Stimulated activated CD8-positive, alpha-beta memory T cell treated with anti-CD3 and anti-CD28 coated beads, Interleukin-15, amount 100 ng/mL, for 4 hours (primary cell): ENCODE data around the gene MC5R.
"Not testable (repeated sequence)": the region's sequence is repeated elsewhere in the genome, so short reads cannot be mapped to it uniquely, and the experiment has no call there.

Experiments
- DNase-seq, 2 donors: peaks; one replicate each; pipeline ENCODE4 v3.0.0-alpha.2; 2020; ENCODE audit warnings: low read depth in 2 of 2

The MC5R gene

GRCh38 chr18:13849791-13850190, 25.8 kb downstream of the MC5R start:
- DNase-seq, result no peak

- not testable (repeated sequence) for DNase-seq
These were observed 38.9 kb downstream of the MC5R start for GRCh38 chr18:13862898-13863297.

DNA sequence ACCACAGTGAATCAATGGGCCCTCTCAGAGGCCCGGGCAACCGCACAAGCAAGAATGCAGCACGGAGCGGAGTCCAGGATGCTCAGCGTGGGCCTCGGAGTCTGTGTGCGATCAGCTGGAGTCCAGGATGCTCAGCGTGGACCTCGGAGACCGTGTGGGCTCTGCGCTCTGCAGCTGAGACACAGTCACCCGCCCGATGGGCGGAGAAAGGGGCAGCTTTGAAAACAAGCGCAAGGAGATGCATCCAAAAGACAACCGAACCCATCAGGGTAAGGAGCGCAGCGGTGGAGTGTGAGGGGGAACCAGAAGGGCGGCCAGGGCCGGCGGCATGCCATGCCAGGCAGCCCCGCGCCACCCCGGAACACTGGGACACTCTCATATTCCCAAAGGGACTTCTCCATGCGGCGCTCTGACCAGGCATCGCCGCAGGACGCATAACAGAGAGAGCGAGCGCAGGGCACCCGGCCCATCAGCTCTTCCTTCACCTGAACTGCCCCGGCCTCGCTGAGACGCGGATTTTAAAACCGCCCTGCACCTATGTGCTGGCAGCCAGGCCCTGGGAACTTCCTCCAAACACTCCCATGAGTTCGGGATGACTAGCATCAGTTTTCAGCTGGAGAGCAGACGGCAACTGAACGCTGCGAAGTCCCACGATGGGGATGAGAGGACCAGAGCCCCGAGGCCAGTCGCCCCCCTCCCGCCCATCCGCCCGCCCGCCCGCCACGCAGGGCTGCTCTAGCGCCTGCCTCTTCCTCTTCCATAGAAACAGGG, 44.7 kb downstream of the MC5R start:
- no peak for DNase-seq

GRCh38 chr18:13871701-13872100, 47.8 kb downstream of the MC5R start:
- no peak for DNase-seq

DNA sequence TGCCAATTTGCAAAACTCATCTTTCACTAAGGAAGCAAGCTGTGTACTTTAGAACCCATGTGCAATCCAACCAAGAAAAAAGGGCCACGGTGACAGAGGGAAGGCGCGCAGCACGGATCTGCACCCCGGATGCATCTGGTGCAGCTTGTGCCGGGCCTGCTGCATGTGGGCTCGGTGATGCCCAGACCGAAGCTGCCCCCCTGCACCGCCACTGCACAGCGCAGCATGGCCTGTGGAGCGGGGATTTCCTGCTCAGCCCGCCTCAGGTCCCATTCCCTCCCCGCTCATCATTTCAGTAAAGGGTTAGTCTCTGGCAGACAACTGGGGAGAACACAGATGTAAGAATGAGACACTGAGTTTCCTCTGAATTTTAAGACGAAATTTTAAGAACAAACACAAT, 48.4 kb downstream of the MC5R start:
- no peak for DNase-seq

GRCh38 chr18:13872932-13873331, 49.0 kb downstream of the MC5R start:
- no peak for DNase-seq

GRCh38 chr18:13874558-13874957, 50.6 kb downstream of the MC5R start:
- no peak for DNase-seq
